Erythroblast (primary cell): Measurements from ENCODE around the gene MT1B.

ENCODE experiments used
- GATA1 ChIP-seq: IDR thresholded peaks from 2 replicates; pipeline ENCODE4 v1.6.1; 2011; ENCODE audit warnings: low read depth, mild to moderate bottlenecking, control low read depth, low read length, moderate library complexity
- POLR2A ChIP-seq: IDR thresholded peaks from 2 replicates; pipeline ENCODE4 v1.6.1; 2011; ENCODE audit warnings: mild to moderate bottlenecking, low read length

GRCh38 chr16:56607109-56607618 lies 44.5 kb upstream of the MT1B start:
- TF ChIP-seq POLR2A (no peak), GATA1 (no peak)
